RKO (cell line): Measurements from ENCODE around the gene PJVK.
"Not testable (repeated sequence)": the region's sequence is repeated elsewhere in the genome, so short reads cannot be mapped to it uniquely, and the experiment has no call there.

Source experiments
- DNase-seq: peaks from one replicate; pipeline ENCODE4 v3.0.0-alpha.2; 2016; ENCODE audit warnings: low spot score

Gene PJVK, protein sequence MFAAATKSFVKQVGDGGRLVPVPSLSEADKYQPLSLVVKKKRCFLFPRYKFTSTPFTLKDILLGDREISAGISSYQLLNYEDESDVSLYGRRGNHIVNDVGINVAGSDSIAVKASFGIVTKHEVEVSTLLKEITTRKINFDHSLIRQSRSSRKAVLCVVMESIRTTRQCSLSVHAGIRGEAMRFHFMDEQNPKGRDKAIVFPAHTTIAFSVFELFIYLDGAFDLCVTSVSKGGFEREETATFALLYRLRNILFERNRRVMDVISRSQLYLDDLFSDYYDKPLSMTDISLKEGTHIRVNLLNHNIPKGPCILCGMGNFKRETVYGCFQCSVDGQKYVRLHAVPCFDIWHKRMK

GRCh38 chr2:178450774-178451525, at the start of gene PJVK, which contains the start of gene PRKRA:
PJVK (plus strand) TSS chr2:178451378; CDS start chr2:178453410, 2,032 bp downstream.
PRKRA (minus strand) TSS chr2:178451175; CDS start chr2:178451030, 145 bp downstream.
- peak; percentile 95 for DNase-seq

- DNase-seq = no peak
These were observed 49.2 kb upstream of the PJVK start for GRCh38 chr2:178401994-178402437.

DNA sequence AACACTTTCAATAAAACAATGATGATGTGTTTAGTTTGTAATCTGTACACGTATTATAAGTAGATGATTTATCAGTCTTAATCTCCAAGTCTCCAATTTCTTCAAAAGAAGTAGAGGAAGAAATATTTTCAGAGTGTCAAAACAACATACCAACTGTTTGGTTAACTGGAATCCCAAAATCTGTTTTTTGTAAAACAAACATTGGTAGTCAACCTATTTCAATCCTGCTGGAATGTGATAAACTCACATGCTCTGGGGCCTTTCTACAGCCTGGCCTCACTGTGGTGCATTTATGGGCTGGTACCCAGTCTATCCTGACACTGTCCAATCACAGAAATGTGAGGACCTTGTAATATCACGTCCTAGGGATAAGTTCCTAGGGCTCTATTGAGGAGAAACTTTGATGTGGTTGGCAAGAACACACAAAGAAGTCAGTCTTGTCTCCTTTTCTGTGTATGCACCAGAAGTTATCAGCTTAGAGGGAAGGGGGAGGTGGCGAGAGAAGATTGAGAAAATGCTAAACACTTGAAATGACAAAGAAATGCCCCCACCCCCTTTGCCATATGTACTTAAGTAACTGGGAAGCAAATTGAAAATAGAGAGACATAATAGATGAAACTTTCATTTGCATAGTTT, 47.4 kb upstream of the PJVK start:
- no peak for DNase-seq

GRCh38 chr2:178404368-178404767, 46.8 kb upstream of the PJVK start:
- peak; percentile 77 for DNase-seq

DNA sequence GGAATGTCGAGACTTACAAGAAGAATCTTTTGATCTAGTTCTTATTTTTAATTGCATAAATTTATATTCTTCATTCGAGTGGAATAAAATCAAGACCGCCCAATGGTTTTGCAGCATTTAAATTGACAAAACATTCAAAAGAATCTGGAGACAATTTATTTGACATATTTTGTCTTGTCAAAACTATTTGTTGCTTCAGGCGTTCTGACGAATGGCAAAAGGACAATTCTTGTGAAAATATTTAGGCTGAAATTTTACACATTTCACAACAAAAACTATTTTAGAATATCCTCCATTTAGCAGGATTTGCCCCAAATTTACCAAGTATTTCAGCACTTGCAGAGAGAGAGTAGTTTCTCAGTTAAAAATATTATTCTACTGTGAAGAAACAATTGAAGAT, 41.9 kb upstream of the PJVK start:
- no peak for DNase-seq

GRCh38 chr2:178412047-178412446, 39.1 kb upstream of the PJVK start:
- no peak for DNase-seq

DNA sequence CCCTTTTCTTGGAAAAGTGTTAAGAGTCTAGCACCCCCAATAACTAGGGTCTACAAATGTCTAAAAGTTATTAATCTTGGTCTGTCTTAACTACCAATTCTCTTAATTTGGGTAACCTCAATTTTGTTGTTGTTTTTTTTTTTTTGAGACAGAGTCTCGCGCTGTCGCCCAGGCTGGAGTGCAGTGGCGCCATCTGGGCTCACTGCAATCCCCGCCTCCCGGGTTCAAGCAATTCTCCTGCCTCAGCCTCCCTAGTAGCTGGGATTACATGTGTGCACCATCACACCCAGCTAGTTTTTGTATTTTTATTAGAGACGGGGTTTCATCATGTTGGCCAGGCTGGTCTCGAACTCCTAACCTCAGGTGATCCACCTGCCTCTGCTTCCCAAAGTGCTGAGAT, 38.7 kb upstream of the PJVK start:
- not testable (repeated sequence) for DNase-seq

DNA sequence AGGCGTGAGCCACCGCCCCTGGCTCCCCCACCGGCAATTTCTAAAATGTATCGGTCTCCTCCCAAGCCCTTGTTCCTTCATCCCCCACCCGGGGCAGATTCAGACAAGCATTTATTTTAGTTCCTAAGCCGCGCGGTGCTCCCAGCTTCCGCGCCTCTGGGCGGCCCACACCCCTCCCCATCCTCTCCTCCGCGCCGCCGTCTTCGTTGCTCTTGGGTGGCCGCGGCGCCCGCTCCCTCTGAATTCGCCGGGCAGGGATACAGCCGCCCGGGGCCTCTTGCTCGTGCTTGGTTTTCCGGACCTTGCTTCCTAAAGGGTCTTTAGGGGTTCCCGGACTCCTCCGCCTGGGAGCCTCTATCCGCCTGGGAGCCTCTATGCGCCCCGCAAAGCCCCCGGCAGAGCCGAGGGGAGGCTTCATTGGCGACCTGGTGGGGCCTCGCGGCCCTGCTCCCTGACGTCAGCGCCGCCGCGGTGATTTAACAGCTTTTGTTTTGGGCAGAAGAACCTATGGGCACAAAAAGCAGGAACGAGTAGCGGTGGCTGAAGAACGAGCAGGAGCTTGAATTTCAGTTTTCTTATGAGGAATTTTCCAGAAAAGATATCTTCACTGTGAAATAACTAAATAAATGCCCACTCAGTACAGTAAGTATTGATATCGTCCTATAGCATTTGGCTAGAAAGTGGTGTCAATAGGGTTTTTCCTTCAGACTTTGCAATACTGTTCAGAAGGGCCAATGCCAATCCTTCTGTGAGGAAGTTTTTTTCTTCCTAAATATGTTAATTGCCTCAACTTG, 37.5 kb upstream of the PJVK start:
- DNase-seq = no peak

DNA sequence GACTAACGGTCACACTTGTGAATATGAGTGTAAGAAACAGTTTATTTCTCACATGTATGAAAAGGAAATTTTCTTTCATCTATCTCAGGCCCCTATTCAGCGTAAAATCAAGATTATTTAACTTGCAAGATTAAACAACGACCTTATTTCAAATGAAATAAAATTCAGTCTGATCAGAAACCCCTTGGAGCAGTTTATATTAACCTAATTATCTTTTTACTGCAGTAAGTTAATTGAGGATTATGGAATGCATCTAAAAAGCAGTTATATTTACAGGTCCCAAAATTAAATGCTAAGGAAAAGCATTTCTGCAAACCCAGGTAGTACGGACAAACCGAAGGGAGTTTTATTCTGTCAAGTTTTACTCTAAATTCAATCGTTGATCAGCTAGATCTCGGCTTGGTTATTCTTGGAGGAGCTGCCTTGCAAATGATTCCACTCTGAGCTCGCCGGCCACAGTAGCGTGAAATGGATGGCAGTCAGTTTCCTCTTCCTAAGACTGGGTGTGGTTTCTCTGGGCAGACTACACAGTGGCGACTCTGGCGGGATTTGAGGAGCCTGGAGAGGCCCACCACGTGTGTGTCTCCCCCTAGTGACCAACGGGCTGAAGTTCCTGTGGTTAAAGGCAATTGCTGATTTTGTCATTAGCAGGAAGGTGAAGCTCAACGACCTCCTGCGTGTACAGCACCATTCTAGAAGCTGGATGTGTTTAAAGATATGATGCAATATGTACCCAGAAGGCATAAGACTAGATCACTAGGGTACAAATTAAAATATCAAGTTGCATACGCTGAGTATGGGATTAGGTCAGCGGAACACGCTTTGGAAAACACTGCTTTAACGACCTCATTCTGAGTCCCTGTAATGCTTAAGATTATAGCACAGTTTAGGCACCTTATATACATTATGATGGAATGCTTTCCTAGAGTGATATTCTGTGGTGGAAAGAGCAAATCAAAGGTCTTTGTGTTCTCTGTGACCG, 36.6 kb upstream of the PJVK start:
- peak; percentile 70 for DNase-seq

- DNase-seq = no peak
These were observed 35.2 kb upstream of the PJVK start for GRCh38 chr2:178415979-178416378.

DNA sequence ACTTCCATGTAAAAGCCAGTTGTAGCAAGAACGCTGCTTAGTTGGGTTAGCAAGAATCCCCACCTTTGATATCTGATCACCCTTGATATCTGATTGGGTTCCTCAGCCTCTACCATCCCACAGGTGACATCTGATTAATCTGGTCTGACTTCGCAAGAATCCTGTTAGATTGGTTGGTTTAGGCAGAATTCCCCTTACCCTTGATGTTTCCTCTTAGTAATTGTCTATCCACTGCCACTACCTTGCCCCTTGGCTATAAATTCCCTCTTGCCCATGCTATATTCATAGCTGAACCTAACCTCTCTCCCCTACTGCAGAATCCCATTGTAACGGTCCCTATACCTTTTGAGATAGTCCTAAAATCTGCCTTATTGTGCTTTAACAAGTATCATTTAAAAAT, 33.3 kb upstream of the PJVK start:
- DNase-seq = no peak

DNA sequence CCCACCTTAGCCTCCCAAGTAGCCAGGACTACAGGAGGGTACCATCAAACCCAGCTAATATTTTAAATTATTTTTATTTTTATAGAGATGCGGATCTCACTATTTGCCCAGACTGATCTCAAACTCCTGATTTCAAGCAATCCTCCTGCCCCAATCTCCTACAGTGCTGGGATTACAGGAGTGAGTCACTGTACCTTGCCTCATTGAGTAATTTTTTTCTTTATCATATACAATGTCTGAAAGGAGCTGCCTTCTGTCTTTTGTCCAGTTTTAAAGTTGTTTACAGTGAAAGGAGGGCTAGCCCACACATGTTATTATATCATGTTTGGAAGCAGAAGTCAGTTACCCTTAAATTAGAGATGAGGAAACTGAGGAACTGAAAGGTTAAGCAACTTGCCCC, 32.8 kb upstream of the PJVK start:
- DNase-seq = no peak

DNA sequence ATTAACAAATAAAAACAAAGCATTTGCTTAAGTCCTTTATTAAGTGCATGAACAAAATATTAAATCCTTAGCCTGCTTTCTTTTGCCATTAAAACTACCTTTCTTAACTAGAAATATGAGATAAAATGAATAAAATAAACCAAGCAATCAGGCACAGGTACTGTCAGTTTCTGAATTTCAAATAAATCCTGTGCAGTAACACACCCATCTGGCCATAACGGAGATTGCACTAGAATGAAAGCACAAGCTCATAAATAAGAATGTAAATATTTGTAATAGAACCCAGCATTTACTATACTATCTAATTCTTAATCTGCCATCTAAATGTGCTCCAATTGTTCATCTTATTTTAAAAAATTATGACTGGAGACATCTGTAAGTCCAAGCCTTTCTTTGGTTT, 32.1 kb upstream of the PJVK start:
- DNase-seq = peak; percentile 60

DNA sequence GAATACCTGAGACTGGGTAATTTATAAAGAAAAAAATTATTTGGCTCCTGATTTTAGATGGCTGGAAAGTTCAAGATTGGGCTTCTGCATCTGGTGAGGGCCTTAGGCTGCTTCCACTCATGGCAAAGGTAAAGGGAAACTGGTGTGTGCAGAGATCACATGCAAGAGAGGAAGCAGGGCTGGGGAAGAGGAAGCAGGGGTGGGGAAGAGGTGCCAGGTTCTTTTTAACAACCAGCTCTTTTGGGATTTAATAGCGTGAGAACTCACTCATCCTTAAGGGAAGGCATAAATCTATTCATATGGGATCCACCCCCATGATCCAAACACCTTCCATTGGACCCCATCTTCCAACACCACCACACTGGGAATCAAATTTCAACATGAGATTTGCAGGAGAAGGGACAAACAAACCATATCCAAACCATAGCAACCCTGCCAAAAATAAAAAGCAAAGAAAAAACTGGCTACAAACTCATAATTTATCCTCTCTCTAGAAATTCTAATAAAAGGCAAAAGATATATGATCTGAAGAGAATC, 30.6 kb upstream of the PJVK start:
- no peak for DNase-seq

DNA sequence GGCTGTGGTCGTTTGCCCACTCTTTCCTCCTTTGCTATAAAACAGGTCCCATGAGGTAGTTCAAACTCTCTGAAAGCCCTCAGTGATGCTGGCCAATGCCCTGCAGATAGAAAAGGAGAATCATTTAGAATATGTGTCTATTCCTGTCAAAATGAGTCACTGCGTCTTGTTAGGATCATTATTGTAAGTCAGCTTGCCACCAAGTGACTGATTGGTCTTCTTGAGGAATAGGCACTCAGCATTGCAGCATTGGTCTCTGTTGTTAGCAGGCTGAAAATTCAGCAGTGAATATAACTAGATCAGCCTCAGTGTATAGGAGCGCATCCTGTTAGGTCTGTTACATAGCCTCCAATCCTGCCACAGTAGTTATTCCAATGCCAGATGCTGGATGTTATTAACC, 29.1 kb upstream of the PJVK start:
- no peak for DNase-seq

DNA sequence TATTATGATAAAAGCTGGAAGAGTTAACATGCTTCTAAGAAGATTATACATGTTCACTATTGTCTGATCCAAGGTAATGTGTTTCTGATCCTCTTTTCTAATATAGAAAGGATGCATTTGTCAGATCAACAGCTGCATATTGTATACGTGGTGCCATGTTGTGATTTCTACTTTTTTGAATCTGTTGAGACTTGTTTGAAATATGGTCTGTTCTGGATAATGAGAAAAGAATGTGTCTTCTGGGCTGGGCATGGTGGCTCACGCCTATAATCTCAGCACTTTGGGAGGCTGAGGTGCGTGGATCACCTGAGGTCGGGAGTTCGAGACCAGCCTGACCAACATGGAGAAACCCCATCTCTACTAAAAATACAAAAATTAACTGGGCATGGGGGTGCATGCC, 27.4 kb upstream of the PJVK start:
- not testable (repeated sequence) for DNase-seq

- DNase-seq = no peak
These were observed 25.8 kb upstream of the PJVK start for GRCh38 chr2:178425255-178425827.

GRCh38 chr2:178426388-178426787, 24.8 kb upstream of the PJVK start:
- DNase-seq = no peak

DNA sequence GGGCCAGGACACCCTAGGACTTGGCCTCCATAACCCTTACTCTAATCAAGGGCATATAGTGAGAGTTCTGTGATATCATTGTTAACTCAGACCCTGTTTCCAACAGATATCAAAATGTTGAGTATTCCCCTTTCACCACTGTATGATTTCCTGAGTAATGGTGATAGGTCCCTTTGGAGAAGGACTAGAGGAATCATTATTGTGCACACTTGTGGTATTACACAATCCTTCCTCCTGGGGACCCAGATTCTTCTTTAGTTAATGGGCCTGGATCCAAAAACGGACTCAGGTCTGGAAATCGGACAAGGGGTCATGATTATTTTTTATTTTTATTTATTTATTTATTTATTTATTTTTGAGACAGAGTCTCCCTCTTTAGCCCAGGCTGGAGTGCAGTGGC, 23.7 kb upstream of the PJVK start:
- DNase-seq = no peak

- DNase-seq = no peak
These were observed 22.8 kb upstream of the PJVK start for GRCh38 chr2:178428396-178428806.
